NK-92 (cell line): Measurements from ENCODE around the gene TSPAN15.
"Not testable (repeated sequence)": the region's sequence is repeated elsewhere in the genome, so short reads cannot be mapped to it uniquely, and the experiment has no call there.

ENCODE experiments used
- DNase-seq: peaks from one replicate; lab custom pipeline; 2025; ENCODE audit not compliant: unreplicated experiment; lab: John Stamatoyannopoulos, UW

The TSPAN15 gene

GRCh38 chr10:69533658-69534057 lies 82.4 kb downstream of the TSPAN15 start:
- DNase-seq = no peak

- not testable (repeated sequence) for DNase-seq
Observed at GRCh38 chr10:69536521-69536920, 85.3 kb downstream of the TSPAN15 start.

- DNase-seq = no peak
Observed at GRCh38 chr10:69537449-69537848, 86.2 kb downstream of the TSPAN15 start.

- DNase-seq = no peak
Observed at GRCh38 chr10:69538461-69538860, 87.2 kb downstream of the TSPAN15 start.

GRCh38 chr10:69541463-69541862 lies 90.2 kb downstream of the TSPAN15 start:
- no peak for DNase-seq

GRCh38 chr10:69549959-69550358 lies 98.7 kb downstream of the TSPAN15 start:
- DNase-seq = no peak

- DNase-seq = no peak
Observed at GRCh38 chr10:69552268-69552667, 101.0 kb downstream of the TSPAN15 start.

GRCh38 chr10:69553328-69553727 lies 102.1 kb downstream of the TSPAN15 start:
- no peak for DNase-seq

- no peak for DNase-seq
Observed at GRCh38 chr10:69554611-69555010, 103.3 kb downstream of the TSPAN15 start.
